H9 (cell line): ENCODE results near the gene RPL22L1. TPM values are rescaled to one million over a fixed set of nuclear protein-coding genes. Genes with fewer than 3 reads are reported as not detected.

Experiments used
- DNase-seq: peaks from one replicate; pipeline ENCODE4 v3.0.0-alpha.2; 2017
- H2AFZ ChIP-seq: one replicate; pipeline ENCODE4 v1.6.1; 2013; ENCODE audit warnings: mild to moderate bottlenecking, low read length, control low read depth, moderate library complexity
- H2AK5ac ChIP-seq: 2 replicates; pipeline ENCODE4 v1.6.1; 2013; ENCODE audit warnings: low read length, control low read depth, mixed read lengths; ENCODE audit not compliant: insufficient read length
- H2BK120ac ChIP-seq: one replicate; pipeline ENCODE4 v1.6.1; 2013; ENCODE audit warnings: low read depth, mild to moderate bottlenecking, low read length, control low read depth, inconsistent platforms; ENCODE audit not compliant: poor library complexity, severe bottlenecking
- H2BK12ac ChIP-seq: 2 replicates; pipeline ENCODE4 v1.6.1; 2013; ENCODE audit warnings: low read length, control low read depth, mixed read lengths, low read depth; ENCODE audit not compliant: insufficient read length
- H2BK15ac ChIP-seq: 2 replicates; pipeline ENCODE4 v1.6.1; 2013; ENCODE audit warnings: low read depth, low read length, control low read depth
- H2BK20ac ChIP-seq: one replicate; pipeline ENCODE4 v1.6.1; 2013; ENCODE audit warnings: low read depth, mild to moderate bottlenecking, low read length, control low read depth, inconsistent platforms; ENCODE audit not compliant: poor library complexity, severe bottlenecking
- H2BK5ac ChIP-seq: 2 replicates; pipeline ENCODE4 v1.6.1; 2013; ENCODE audit warnings: low read length, control low read depth, mixed read lengths; ENCODE audit not compliant: insufficient read length
- H3K14ac ChIP-seq: 2 replicates; pipeline ENCODE4 v1.6.1; 2013; ENCODE audit warnings: low read length, control low read depth; ENCODE audit not compliant: insufficient read depth
- H3K18ac ChIP-seq: 2 replicates; pipeline ENCODE4 v1.6.1; 2013; ENCODE audit warnings: low read depth, mild to moderate bottlenecking, mixed read lengths, low read length, control low read depth; ENCODE audit not compliant: insufficient read length
- H3K23ac ChIP-seq: 2 replicates; pipeline ENCODE4 v1.6.1; 2013; ENCODE audit warnings: low read length, control low read depth, mixed read lengths, low read depth; ENCODE audit not compliant: insufficient read length
- H3K23me2 ChIP-seq: 2 replicates; pipeline ENCODE4 v1.6.1; 2013; ENCODE audit warnings: low read depth, mild to moderate bottlenecking, mixed read lengths, low read length, control low read depth; ENCODE audit not compliant: insufficient read length, poor library complexity, severe bottlenecking
- H3K27ac ChIP-seq: 2 replicates; pipeline ENCODE4 v1.5.1; 2013; ENCODE audit warnings: low read length, control low read depth, mixed read lengths, low read depth; ENCODE audit not compliant: insufficient read length
- H3K27me3 ChIP-seq: 2 replicates; pipeline ENCODE4 v1.6.1; 2013; ENCODE audit warnings: low read length, control low read depth, inconsistent platforms; ENCODE audit not compliant: insufficient read depth
- H3K4ac ChIP-seq: 2 replicates; pipeline ENCODE4 v1.6.1; 2013; ENCODE audit warnings: low read depth, mild to moderate bottlenecking, control low read depth, inconsistent platforms, low read length, moderate library complexity
- H3K4me1 ChIP-seq: 2 replicates; pipeline ENCODE4 v1.6.1; 2013; ENCODE audit warnings: low read length, control low read depth, inconsistent platforms; ENCODE audit not compliant: insufficient read depth
- H3K4me2 ChIP-seq: 2 replicates; pipeline ENCODE4 v1.6.1; 2013; ENCODE audit warnings: low read length, control low read depth, mixed read lengths; ENCODE audit not compliant: insufficient read length, insufficient read depth
- H3K56ac ChIP-seq: 2 replicates; pipeline ENCODE4 v1.6.1; 2013; ENCODE audit warnings: low read depth, mild to moderate bottlenecking, mixed read lengths, low read length, control low read depth; ENCODE audit not compliant: insufficient read length
- H3K79me1 ChIP-seq: 2 replicates; pipeline ENCODE4 v1.6.1; 2013; ENCODE audit warnings: low read depth, mild to moderate bottlenecking, moderate library complexity, low read length, control low read depth, inconsistent platforms; ENCODE audit not compliant: insufficient read depth, poor library complexity, severe bottlenecking
- H3K79me2 ChIP-seq: 2 replicates; pipeline ENCODE4 v1.6.1; 2013; ENCODE audit warnings: low read length, control low read depth, inconsistent platforms; ENCODE audit not compliant: insufficient read depth
- H3K9ac ChIP-seq: 2 replicates; pipeline ENCODE4 v1.6.1; 2013; ENCODE audit warnings: low read length, control low read depth, mixed read lengths; ENCODE audit not compliant: insufficient read length; ENCODE audit errors: extremely low read depth
- H3K9me3 ChIP-seq: one replicate; pipeline ENCODE4 v1.6.1; 2013; ENCODE audit warnings: low read depth, low read length, inconsistent platforms; ENCODE audit not compliant: control insufficient read depth
- H3T11ph ChIP-seq: one replicate; pipeline ENCODE4 v1.6.1; 2013; ENCODE audit warnings: mild to moderate bottlenecking, low read length, control low read depth, inconsistent platforms
- H4K20me1 ChIP-seq: one replicate; pipeline ENCODE4 v1.6.1; 2013; ENCODE audit not compliant: control insufficient read depth, insufficient read length, insufficient read depth
- H4K5ac ChIP-seq: 2 replicates; pipeline ENCODE4 v1.6.1; 2013; ENCODE audit warnings: low read depth, mild to moderate bottlenecking, mixed read lengths, low read length, control low read depth; ENCODE audit not compliant: insufficient read length
- H4K8ac ChIP-seq: replicated peaks from 2 replicates; pipeline ENCODE4 v1.6.1; 2013; ENCODE audit warnings: low read length, control low read depth, mixed read lengths, low read depth; ENCODE audit not compliant: insufficient read length
- H4K91ac ChIP-seq: 2 replicates; pipeline ENCODE4 v1.6.1; 2013; ENCODE audit warnings: low read depth, mild to moderate bottlenecking, moderate library complexity, mixed read lengths, low read length, control low read depth; ENCODE audit not compliant: insufficient read length
- H3K27ac Mint-ChIP-seq, 3 experiments: 2 replicates in 2 of 3; 3 replicates in 1 of 3; pipeline ENCODE4 v1.8.0; 2020 to 2021; ENCODE audit warnings: mixed read lengths in 3 of 3, mild to moderate bottlenecking in 1 of 3, moderate library complexity in 1 of 3
- H3K27me3 Mint-ChIP-seq: 2 replicates; pipeline ENCODE4 v1.8.0; 2021; ENCODE audit warnings: low read depth, mild to moderate bottlenecking, moderate library complexity, mixed read lengths
- H3K36me3 Mint-ChIP-seq, 3 experiments: 2 replicates in 2 of 3; 3 replicates in 1 of 3; pipeline ENCODE4 v1.8.0; 2020 to 2021; ENCODE audit warnings: low read depth in 3 of 3, mixed read lengths in 3 of 3; ENCODE audit not compliant: insufficient read depth in 1 of 3
- H3K4me1 Mint-ChIP-seq, 2 experiments: 2 replicates each; pipeline ENCODE4 v1.8.0; 2020; ENCODE audit warnings: mixed read lengths in 2 of 2
- H3K4me3 Mint-ChIP-seq, 2 experiments: 2 replicates in 1 of 2; 3 replicates in 1 of 2; pipeline ENCODE4 v1.8.0; 2020 to 2021; ENCODE audit warnings: mild to moderate bottlenecking in 2 of 2, mixed read lengths in 2 of 2, moderate library complexity in 1 of 2
- H3K9me3 Mint-ChIP-seq, 2 experiments: 2 replicates in 1 of 2; 3 replicates in 1 of 2; pipeline ENCODE4 v1.8.0; 2020; ENCODE audit warnings: mild to moderate bottlenecking in 2 of 2, mixed read lengths in 2 of 2, moderate library complexity in 1 of 2
- CTCF ChIP-seq: fragments of 200-600 bp; sonication (generic); conservative IDR thresholded peaks from 3 replicates; pipeline ENCODE4 v1.8.0; 2021; ENCODE audit warnings: antibody characterized with exemption, mild to moderate bottlenecking
- WGBS: extraction: QIAGEN DNeasy Blood & Tissue Kit; methylation state at CpG from one replicate; pipeline ENCODE4 v1.1.7; 2013; ENCODE audit warnings: missing lambda C conversion rate, low lambda C conversion rate, mixed read lengths; ENCODE audit not compliant: insufficient read length; ENCODE audit errors: extremely low coverage; 5-methylcytosine and 5-hydroxymethylcytosine counted together
- total RNA-seq: library from RNA; stranded (reverse); gene quantifications from 2 replicates; pipeline ENCODE4 v1.2.1, GENCODE V29; 2021

Gene RPL22L1
- total RNA-seq, 1 experiment from 2014 or later: 100 TPM

GRCh38 chr3:170866499-170866898, 3.5 kb downstream of the RPL22L1 start:
- peak overlapping the region in 1 of 3 experiments; percentile 72; a peak in 2 of 7 replicates for H3K27ac Mint-ChIP-seq
- Histone ChIP-seq H3K9ac (no peak overlapping the region), H2BK15ac (no peak overlapping the region), H3K23me2 (peaks cover 2% of the 10 kb centered on the region), H3K14ac (no peak overlapping the region), H3K79me1 (no peaks in the 10 kb centered on the region), H4K20me1 (no peaks in the 10 kb centered on the region), H2BK120ac (no peak overlapping the region), H3K4me1 (no peaks in the 10 kb centered on the region), H3K4me2 (no peak overlapping the region), H3K79me2 (peaks cover 8% of the 10 kb centered on the region; the same call in 1 of the 2 replicates), H3K18ac (no peak overlapping the region), H2AK5ac (no peak overlapping the region), H3T11ph (no peak overlapping the region), H2AFZ (no peak overlapping the region), H3K9me3 (no peaks in the 10 kb centered on the region), H4K91ac (no peak overlapping the region), H4K8ac (no peak overlapping the region), H2BK20ac (no peak overlapping the region), H3K56ac (no peak overlapping the region), H3K27me3 (no peaks in the 10 kb centered on the region), H3K27ac (no peak overlapping the region), H3K4ac (no peak overlapping the region), H2BK5ac (no peak overlapping the region), H2BK12ac (no peak overlapping the region), H4K5ac (no peak overlapping the region), H3K23ac (no peak overlapping the region)
- WGBS: 100% methylated on average over 1 of the region's 3 CpGs
- peak overlapping the region in 1 of 2 experiments; percentile 31; a peak in 1 of 5 replicates for H3K4me3 Mint-ChIP-seq
- H3K4me1 Mint-ChIP-seq: peaks cover 13 to 22% of the 10 kb centered on the region in 2 experiments
- H3K9me3 Mint-ChIP-seq: no peaks in the 10 kb centered on the region; a peak in 1 of 5 replicates
- H3K27me3 Mint-ChIP-seq: no peaks in the 10 kb centered on the region; the same call in 1 of the 2 replicates
- TF ChIP-seq CTCF: no peak
- no peak for DNase-seq
- H3K36me3 Mint-ChIP-seq: peaks cover 21 to 53% (median 24%) of the 10 kb centered on the region in 3 experiments
